CD14-positive monocyte (primary cell): ENCODE results near the gene RPL3. TPM values are rescaled to one million over a fixed set of nuclear protein-coding genes. Genes with fewer than 3 reads are reported as not detected.

Experiments
- DNase-seq, 3 donors: peaks; one replicate each; pipeline ENCODE4 v3.0.0-alpha.2; 2011 to 2022
- H2AFZ ChIP-seq: 2 replicates; pipeline ENCODE4 v1.6.0; 2012; ENCODE audit warnings: mild to moderate bottlenecking, low read depth, low read length, inconsistent platforms; ENCODE audit not compliant: insufficient read depth, poor library complexity, severe bottlenecking
- H3K27ac ChIP-seq, 2 donors: 1 replicate in 1 of 2; 2 replicates in 1 of 2; pipeline ENCODE4 v1.5.1; 2012 to 2013; ENCODE audit warnings: low read length in 2 of 2, control low read depth in 1 of 2, inconsistent platforms in 1 of 2, low read depth in 1 of 2, mild to moderate bottlenecking in 1 of 2
- H3K27me3 ChIP-seq, 2 donors: one replicate each; pipeline versions ENCODE4 v1.6.0 to v1.6.1; 2011 to 2013; ENCODE audit warnings: low read length in 2 of 2; ENCODE audit not compliant: control insufficient read depth in 2 of 2, insufficient read depth in 2 of 2
- H3K36me3 ChIP-seq, 2 donors: replicated peaks in 1 of 2; 1 replicate in 1 of 2; 2 replicates in 1 of 2; pipeline versions ENCODE4 v1.5.1 to v1.6.1; 2012 to 2013; ENCODE audit warnings: low read length in 2 of 2, control low read depth in 1 of 2, inconsistent platforms in 1 of 2, mild to moderate bottlenecking in 1 of 2; ENCODE audit not compliant: insufficient read depth in 2 of 2, control insufficient read depth in 1 of 2
- H3K4me1 ChIP-seq, 2 donors: 1 replicate in 1 of 2; 2 replicates in 1 of 2; pipeline versions ENCODE4 v1.5.1 to v1.6.1; 2012 to 2013; ENCODE audit warnings: low read length in 2 of 2, control low read depth in 1 of 2, inconsistent platforms in 1 of 2, mild to moderate bottlenecking in 1 of 2, moderate library complexity in 1 of 2; ENCODE audit not compliant: insufficient read depth in 2 of 2, control insufficient read depth in 1 of 2
- H3K4me2 ChIP-seq: replicated peaks from 2 replicates; pipeline ENCODE3; 2012; ENCODE audit warnings: low read length, moderate library complexity, mild to moderate bottlenecking; ENCODE audit not compliant: poor library complexity, severe bottlenecking; ENCODE audit errors: extremely low read depth
- H3K4me3 ChIP-seq, 3 experiments: fragments of 200-600 bp in 1 of 3; sonication (generic) in 1 of 3; replicated peaks in 1 of 3; 1 replicate in 2 of 3; 2 replicates in 1 of 3; pipeline ENCODE4 v1.5.1; 2011 to 2013; ENCODE audit warnings: low read length in 3 of 3, mild to moderate bottlenecking in 3 of 3, control low read depth in 2 of 3, low read depth in 2 of 3, inconsistent platforms in 1 of 3, moderate library complexity in 1 of 3
- H3K79me2 ChIP-seq: 2 replicates; pipeline ENCODE4 v1.6.0; 2012; ENCODE audit warnings: mild to moderate bottlenecking, control low read depth, inconsistent platforms, low read length, moderate library complexity; ENCODE audit not compliant: insufficient read depth
- H3K9ac ChIP-seq: 2 replicates; pipeline ENCODE4 v1.6.0; 2017; ENCODE audit warnings: low read length, mild to moderate bottlenecking; ENCODE audit not compliant: insufficient read depth, poor library complexity, severe bottlenecking
- H3K9me3 ChIP-seq, 2 donors: replicated peaks in 1 of 2; 1 replicate in 1 of 2; 2 replicates in 1 of 2; pipeline versions ENCODE4 v1.5.1 to v1.6.1; 2012 to 2013; ENCODE audit warnings: low read length in 2 of 2, control low read depth in 1 of 2; ENCODE audit not compliant: control insufficient read depth in 1 of 2, insufficient read depth in 1 of 2
- H4K20me1 ChIP-seq: 2 replicates; pipeline ENCODE4 v1.6.0; 2012; ENCODE audit warnings: mild to moderate bottlenecking, low read length, control low read depth, moderate library complexity; ENCODE audit not compliant: insufficient read depth
- H3K27ac Mint-ChIP-seq, 7 donors: one replicate each; pipeline ENCODE4 v1.8.0; 2020; ENCODE audit warnings: mild to moderate bottlenecking in 7 of 7, mixed read lengths in 7 of 7, moderate library complexity in 6 of 7, inconsistent platforms in 2 of 7
- H3K27me3 Mint-ChIP-seq, 3 donors: one replicate each; pipeline ENCODE4 v1.8.0; 2021 to 2022; ENCODE audit warnings: low read depth in 3 of 3, mild to moderate bottlenecking in 3 of 3, mixed read lengths in 3 of 3, moderate library complexity in 3 of 3, inconsistent platforms in 1 of 3
- H3K36me3 Mint-ChIP-seq, 2 donors: one replicate each; pipeline ENCODE4 v1.8.0; 2020; ENCODE audit warnings: mixed read lengths in 2 of 2, inconsistent platforms in 1 of 2, mild to moderate bottlenecking in 1 of 2
- H3K4me1 Mint-ChIP-seq: one replicate; pipeline ENCODE4 v1.8.0; 2020; ENCODE audit warnings: mild to moderate bottlenecking, mixed read lengths
- H3K4me3 Mint-ChIP-seq, 2 donors: one replicate each; pipeline ENCODE4 v1.8.0; 2020; ENCODE audit warnings: mild to moderate bottlenecking in 2 of 2, mixed read lengths in 2 of 2, moderate library complexity in 1 of 2
- H3K9me3 Mint-ChIP-seq, 7 donors: one replicate each; pipeline ENCODE4 v1.8.0; 2020 to 2022; ENCODE audit warnings: mixed read lengths in 7 of 7, mild to moderate bottlenecking in 6 of 7, moderate library complexity in 6 of 7, inconsistent platforms in 2 of 7
- WGBS: methylation state at CpG from one replicate; pipeline ENCODE4 v1.1.5; 2013; ENCODE audit warnings: missing lambda C conversion rate; ENCODE audit not compliant: insufficient coverage; 5-methylcytosine and 5-hydroxymethylcytosine counted together
- intact Hi-C, 2 donors: fragments of 100-400 bp; cut with micrococcal nuclease; formaldehyde crosslinking; loops; one replicate each; pipeline versions ENCODE4 v1.15.0 to v1.15.1; 2023
- polyA plus RNA-seq, 3 donors: library from polyadenylated mRNA; depleted of rRNA in 1 of 3; unstranded in 2 of 3; stranded (reverse) in 1 of 3; fragments of 300-500 nt in 2 of 3; fragments of >200 nt in 1 of 3; fragmentation: Illumina TruSeq in 2 of 3; gene quantifications; 1 replicate in 2 of 3; 2 replicates in 1 of 3; pipeline ENCODE4 v1.2.3, GENCODE V29; 2012 to 2021
- TF ChIP-seq, protein P1 (sequence below): fragments of 200-600 bp; IDR thresholded peaks from one replicate; pipeline ENCODE4 v1.8.0; 2022; ENCODE audit warnings: antibody characterized with exemption, mild to moderate bottlenecking

The RPL3 gene
- polyA plus RNA-seq, 3 donors, result 604 to 2,104 (median 698) TPM

DNA sequence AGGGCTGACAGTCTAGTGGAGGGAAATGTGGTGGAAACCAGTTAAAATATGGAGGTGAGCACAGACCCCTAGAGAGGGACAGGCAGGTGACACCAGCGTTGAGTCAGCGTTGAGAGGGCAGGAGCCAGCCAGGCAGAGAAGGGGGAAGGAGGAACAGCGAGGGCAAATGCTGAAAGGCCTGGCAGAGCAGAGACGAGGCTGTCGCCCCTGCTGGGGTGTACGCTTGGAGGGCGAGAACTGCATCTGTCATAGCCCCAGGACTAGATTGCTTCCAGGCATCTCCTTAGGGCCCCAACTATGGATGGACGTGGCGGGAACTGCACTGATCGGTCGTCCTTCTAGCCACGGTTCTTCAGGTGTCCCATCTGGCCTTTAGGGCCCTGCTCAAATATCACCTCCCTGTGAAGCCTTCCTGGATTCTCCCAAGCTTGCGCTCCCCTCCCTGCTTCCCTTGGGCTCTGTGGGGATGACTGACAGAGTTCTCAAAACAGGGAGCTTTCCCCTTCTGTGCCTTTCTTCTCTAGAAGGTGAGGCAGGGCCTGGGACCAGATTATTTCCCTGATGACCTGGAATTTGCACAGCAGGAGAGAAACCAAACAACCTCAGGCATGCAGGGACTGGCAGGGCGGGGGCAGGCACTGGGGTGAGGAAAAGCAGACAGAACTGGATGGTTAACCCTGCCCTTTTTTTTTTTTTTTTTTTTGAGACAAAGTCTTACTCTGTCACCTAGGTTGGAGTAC, 41.4 kb upstream of the RPL3 start:
- no peaks in the 10 kb centered on the region for H3K9me3 ChIP-seq
- peak overlapping the region in 2 of 7 donors; percentile 42 to 44 for H3K27ac Mint-ChIP-seq
- no peak overlapping the region for H3K4me3 Mint-ChIP-seq
- no peak overlapping the region for H3K4me3 ChIP-seq
- H3K27me3 ChIP-seq, result no peaks in the 10 kb centered on the region
- peaks cover 15% of the 10 kb centered on the region for H3K79me2 ChIP-seq
- no peaks in the 10 kb centered on the region for H3K9me3 Mint-ChIP-seq
- TF ChIP-seq, protein P1, sequence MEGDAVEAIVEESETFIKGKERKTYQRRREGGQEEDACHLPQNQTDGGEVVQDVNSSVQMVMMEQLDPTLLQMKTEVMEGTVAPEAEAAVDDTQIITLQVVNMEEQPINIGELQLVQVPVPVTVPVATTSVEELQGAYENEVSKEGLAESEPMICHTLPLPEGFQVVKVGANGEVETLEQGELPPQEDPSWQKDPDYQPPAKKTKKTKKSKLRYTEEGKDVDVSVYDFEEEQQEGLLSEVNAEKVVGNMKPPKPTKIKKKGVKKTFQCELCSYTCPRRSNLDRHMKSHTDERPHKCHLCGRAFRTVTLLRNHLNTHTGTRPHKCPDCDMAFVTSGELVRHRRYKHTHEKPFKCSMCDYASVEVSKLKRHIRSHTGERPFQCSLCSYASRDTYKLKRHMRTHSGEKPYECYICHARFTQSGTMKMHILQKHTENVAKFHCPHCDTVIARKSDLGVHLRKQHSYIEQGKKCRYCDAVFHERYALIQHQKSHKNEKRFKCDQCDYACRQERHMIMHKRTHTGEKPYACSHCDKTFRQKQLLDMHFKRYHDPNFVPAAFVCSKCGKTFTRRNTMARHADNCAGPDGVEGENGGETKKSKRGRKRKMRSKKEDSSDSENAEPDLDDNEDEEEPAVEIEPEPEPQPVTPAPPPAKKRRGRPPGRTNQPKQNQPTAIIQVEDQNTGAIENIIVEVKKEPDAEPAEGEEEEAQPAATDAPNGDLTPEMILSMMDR, result no peak
- H3K36me3 ChIP-seq, result peaks cover 0 to 7% of the 10 kb centered on the region in 2 donors
- H3K36me3 Mint-ChIP-seq, result peaks cover 9 to 15% of the 10 kb centered on the region in 2 donors
- peaks cover 31% of the 10 kb centered on the region for H3K4me1 Mint-ChIP-seq
- H4K20me1 ChIP-seq, result no peaks in the 10 kb centered on the region
- H3K27me3 Mint-ChIP-seq, result peaks cover 0 to 3% (median 0%) of the 10 kb centered on the region in 3 donors
- H3K27ac ChIP-seq, result no peak overlapping the region
- no peak overlapping the region for H3K9ac ChIP-seq
- DNase-seq, result no peak
- no peak overlapping the region for H3K4me2 ChIP-seq
- WGBS, result 83% methylated on average over 13 of the region's 14 CpGs
- peaks cover 0 to 3% of the 10 kb centered on the region in 2 donors for H3K4me1 ChIP-seq
- H2AFZ ChIP-seq, result no peak overlapping the region
- intact Hi-C loops, result no loop called here

GRCh38 chr22:39360242-39360641, 40.8 kb upstream of the RPL3 start:
- H3K36me3 ChIP-seq, result peaks cover 0 to 7% of the 10 kb centered on the region in 2 donors
- TF ChIP-seq, protein P1, result no peak
- no peak for DNase-seq
- no peak overlapping the region for H3K4me3 Mint-ChIP-seq
- WGBS, result 96% methylated on average over 14 of the region's 18 CpGs
- H3K36me3 Mint-ChIP-seq, result peaks cover 9 to 15% of the 10 kb centered on the region in 2 donors
- peaks cover 0 to 3% of the 10 kb centered on the region in 2 donors for H3K4me1 ChIP-seq
- H4K20me1 ChIP-seq, result no peaks in the 10 kb centered on the region
- peaks cover 19% of the 10 kb centered on the region for H3K79me2 ChIP-seq
- H2AFZ ChIP-seq, result no peak overlapping the region
- no peaks in the 10 kb centered on the region for H3K9me3 Mint-ChIP-seq
- no peak overlapping the region for H3K4me3 ChIP-seq
- H3K9me3 ChIP-seq, result no peaks in the 10 kb centered on the region
- H3K4me2 ChIP-seq, result no peak overlapping the region
- intact Hi-C loops, result no loop called here
- no peak overlapping the region for H3K27ac ChIP-seq
- peak overlapping the region in 1 of 7 donors; percentile 1 for H3K27ac Mint-ChIP-seq
- H3K9ac ChIP-seq, result no peak overlapping the region
- no peaks in the 10 kb centered on the region for H3K27me3 ChIP-seq
- peaks cover 27% of the 10 kb centered on the region for H3K4me1 Mint-ChIP-seq
- H3K27me3 Mint-ChIP-seq, result peaks cover 0 to 3% (median 0%) of the 10 kb centered on the region in 3 donors
